Activated naive CD4-positive, alpha-beta T cell treated with anti-CD3 and anti-CD28 coated beads, Interleukin-2, amount 50 U/mL, for 24 hours (primary cell): ENCODE results near the gene POC5.
"Not testable (repeated sequence)": the region's sequence is repeated elsewhere in the genome, so short reads cannot be mapped to it uniquely, and the experiment has no call there.

ENCODE experiments used
- H3K27ac Mint-ChIP-seq: one replicate; pipeline ENCODE4 v1.8.0; 2021; ENCODE audit warnings: mild to moderate bottlenecking, mixed read lengths
- H3K27me3 Mint-ChIP-seq: one replicate; pipeline ENCODE4 v1.8.0; 2021; ENCODE audit warnings: mixed read lengths
- H3K36me3 Mint-ChIP-seq: one replicate; pipeline ENCODE4 v1.8.0; 2021; ENCODE audit warnings: mixed read lengths
- H3K4me1 Mint-ChIP-seq: one replicate; pipeline ENCODE4 v1.8.0; 2021; ENCODE audit warnings: mixed read lengths
- H3K4me3 Mint-ChIP-seq: one replicate; pipeline ENCODE4 v1.8.0; 2021; ENCODE audit warnings: mild to moderate bottlenecking, mixed read lengths
- H3K9me3 Mint-ChIP-seq: one replicate; pipeline ENCODE4 v1.8.0; 2021; ENCODE audit warnings: mixed read lengths

POC5 gene, protein sequence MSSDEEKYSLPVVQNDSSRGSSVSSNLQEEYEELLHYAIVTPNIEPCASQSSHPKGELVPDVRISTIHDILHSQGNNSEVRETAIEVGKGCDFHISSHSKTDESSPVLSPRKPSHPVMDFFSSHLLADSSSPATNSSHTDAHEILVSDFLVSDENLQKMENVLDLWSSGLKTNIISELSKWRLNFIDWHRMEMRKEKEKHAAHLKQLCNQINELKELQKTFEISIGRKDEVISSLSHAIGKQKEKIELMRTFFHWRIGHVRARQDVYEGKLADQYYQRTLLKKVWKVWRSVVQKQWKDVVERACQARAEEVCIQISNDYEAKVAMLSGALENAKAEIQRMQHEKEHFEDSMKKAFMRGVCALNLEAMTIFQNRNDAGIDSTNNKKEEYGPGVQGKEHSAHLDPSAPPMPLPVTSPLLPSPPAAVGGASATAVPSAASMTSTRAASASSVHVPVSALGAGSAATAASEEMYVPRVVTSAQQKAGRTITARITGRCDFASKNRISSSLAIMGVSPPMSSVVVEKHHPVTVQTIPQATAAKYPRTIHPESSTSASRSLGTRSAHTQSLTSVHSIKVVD

DNA sequence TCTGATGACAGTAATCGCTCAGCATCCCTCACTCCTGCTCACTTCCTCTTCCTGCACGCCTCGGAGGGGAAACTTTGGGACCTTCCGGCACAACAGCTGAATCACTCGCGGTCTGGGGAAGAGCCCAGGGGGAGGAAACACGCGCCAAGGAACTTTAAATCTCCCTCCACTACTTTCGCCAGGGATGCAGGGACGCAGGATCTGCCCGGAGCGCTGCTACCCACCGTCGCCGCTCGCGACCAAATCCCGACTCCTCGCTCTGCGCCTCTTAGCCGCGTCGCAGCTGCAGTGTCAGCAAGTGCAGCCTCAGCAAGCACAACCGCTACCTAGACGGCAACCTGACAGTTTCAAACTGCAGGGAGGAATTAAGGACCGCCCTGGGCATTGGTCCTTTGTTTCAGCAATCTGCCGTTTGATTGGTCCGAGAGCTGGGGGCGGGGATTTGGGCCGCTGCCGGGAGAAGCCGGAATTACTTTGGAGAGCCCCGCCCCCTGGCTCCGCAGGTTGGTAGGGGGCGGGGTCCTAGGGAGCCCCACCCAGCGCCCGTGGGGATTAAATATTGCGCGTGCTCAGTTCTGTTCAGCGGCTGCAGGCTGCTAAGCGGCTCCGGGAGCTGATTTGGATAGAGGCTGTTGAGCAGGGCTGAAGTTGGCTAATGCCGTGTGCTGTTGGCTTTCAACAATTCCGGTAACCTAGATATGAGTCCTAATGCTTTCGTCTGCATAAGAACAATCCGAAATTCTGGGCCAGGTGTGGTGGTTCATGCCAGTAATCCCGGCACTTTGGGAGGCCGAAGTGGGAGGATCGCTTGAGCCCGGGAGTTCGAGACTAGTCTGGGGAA is at the start of gene POC5:
TSS of gene POC5 (minus strand) at position 356 of the 841 bp plus-strand sequence. CDS start 4,500 bp downstream, outside the sequence.
- Mint-ChIP-seq H3K27ac (peak within 1 kb of the TSS; percentile 97), H3K27me3 (no peaks in the 10 kb centered on the region), H3K4me1 (peaks cover 37% of the 10 kb centered on the region), H3K36me3 (peaks cover 11% of the 10 kb centered on the region), H3K9me3 (no peaks in the 10 kb centered on the region), H3K4me3 (peak within 1 kb of the TSS; percentile 98)

GRCh38 chr5:75758116-75758515 is 40.9 kb upstream of the POC5 start:
- H3K9me3 Mint-ChIP-seq = no peaks in the 10 kb centered on the region
- no peak overlapping the region for H3K27ac Mint-ChIP-seq
- H3K4me3 Mint-ChIP-seq = no peak overlapping the region
- H3K36me3 Mint-ChIP-seq = no peaks in the 10 kb centered on the region
- H3K4me1 Mint-ChIP-seq = no peaks in the 10 kb centered on the region
- peaks cover 14% of the 10 kb centered on the region for H3K27me3 Mint-ChIP-seq

- Mint-ChIP-seq H3K36me3 (no peaks in the 10 kb centered on the region), H3K4me3 (no peak overlapping the region), H3K27me3 (peaks cover 11% of the 10 kb centered on the region), H3K9me3 (no peaks in the 10 kb centered on the region), H3K27ac (no peak overlapping the region), H3K4me1 (no peaks in the 10 kb centered on the region)
Observed at GRCh38 chr5:75756981-75757380, 39.7 kb upstream of the POC5 start.

- no peaks in the 10 kb centered on the region for H3K9me3 Mint-ChIP-seq
- no peak overlapping the region for H3K4me3 Mint-ChIP-seq
- no peaks in the 10 kb centered on the region for H3K4me1 Mint-ChIP-seq
- no peak overlapping the region for H3K27ac Mint-ChIP-seq
- no peaks in the 10 kb centered on the region for H3K36me3 Mint-ChIP-seq
- H3K27me3 Mint-ChIP-seq = peaks cover 14% of the 10 kb centered on the region
Observed at GRCh38 chr5:75756211-75756610, 39.0 kb upstream of the POC5 start.

DNA sequence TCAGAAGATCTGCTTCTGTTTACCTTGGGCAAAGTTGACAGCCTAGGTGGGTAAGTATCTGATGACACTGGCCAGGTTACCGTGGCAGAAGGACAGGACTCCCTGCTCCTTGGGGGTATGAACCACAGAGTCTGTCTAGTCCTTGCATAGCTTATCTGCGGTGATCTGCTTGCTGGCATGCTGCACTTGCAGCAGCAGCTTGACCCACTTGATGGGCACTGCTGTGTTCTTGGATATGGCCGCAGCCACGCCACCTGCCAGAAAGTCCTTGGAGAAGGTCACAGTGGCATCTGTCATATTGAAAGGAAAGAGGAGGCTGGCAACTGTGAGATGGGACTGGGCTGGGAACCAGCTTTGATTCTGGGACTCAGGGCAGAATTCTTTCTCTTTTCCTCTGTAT is 35.9 kb upstream of the POC5 start:
- H3K27me3 Mint-ChIP-seq = peaks cover 10% of the 10 kb centered on the region
- no peaks in the 10 kb centered on the region for H3K36me3 Mint-ChIP-seq
- H3K4me3 Mint-ChIP-seq = no peak overlapping the region
- no peaks in the 10 kb centered on the region for H3K4me1 Mint-ChIP-seq
- no peak overlapping the region for H3K27ac Mint-ChIP-seq
- no peaks in the 10 kb centered on the region for H3K9me3 Mint-ChIP-seq

GRCh38 chr5:75744355-75744754 is 27.1 kb upstream of the POC5 start:
- Mint-ChIP-seq H3K9me3 (peaks cover 5% of the 10 kb centered on the region), H3K4me1 (no peaks in the 10 kb centered on the region), H3K36me3 (no peaks in the 10 kb centered on the region), H3K27me3 (peaks cover 10% of the 10 kb centered on the region), H3K27ac (no peak overlapping the region), H3K4me3 (no peak overlapping the region)

DNA sequence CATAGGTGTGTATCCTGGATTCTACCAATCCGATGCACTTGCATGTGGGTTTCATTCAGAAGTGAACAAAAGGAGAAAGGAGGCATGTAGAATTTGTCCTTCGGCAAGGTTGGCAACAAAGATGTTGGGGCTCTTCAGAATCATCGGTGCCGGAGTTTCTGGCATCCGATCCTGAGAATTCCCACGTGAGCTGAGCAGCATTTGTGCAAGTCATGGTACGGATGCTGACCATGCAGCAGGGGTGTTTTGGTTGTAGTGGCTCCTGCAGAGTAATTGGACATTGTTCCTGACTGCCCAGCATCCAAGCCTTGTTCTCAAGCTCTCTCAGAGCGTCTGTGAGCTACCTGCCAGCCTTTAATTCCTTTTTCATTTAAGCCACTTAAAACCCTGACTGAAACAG is 19.0 kb upstream of the POC5 start:
- Mint-ChIP-seq H3K27me3 (peaks cover 12% of the 10 kb centered on the region), H3K4me3 (no peak overlapping the region), H3K27ac (no peak overlapping the region), H3K36me3 (no peaks in the 10 kb centered on the region), H3K4me1 (no peaks in the 10 kb centered on the region), H3K9me3 (peaks cover 5% of the 10 kb centered on the region)

- Mint-ChIP-seq H3K9me3 (no peaks in the 10 kb centered on the region), H3K4me1 (no peaks in the 10 kb centered on the region), H3K36me3 (no peaks in the 10 kb centered on the region), H3K27me3 (peaks cover 5% of the 10 kb centered on the region), H3K4me3 (no peak overlapping the region), H3K27ac (no peak overlapping the region)
Observed at GRCh38 chr5:75734913-75735789, 17.9 kb upstream of the POC5 start.

- Mint-ChIP-seq H3K4me1 (no peaks in the 10 kb centered on the region), H3K36me3 (no peaks in the 10 kb centered on the region), H3K4me3 (no peak overlapping the region), H3K27me3 (peaks cover 5% of the 10 kb centered on the region), H3K27ac (no peak overlapping the region), H3K9me3 (no peaks in the 10 kb centered on the region)
Observed at GRCh38 chr5:75733767-75734166, 16.5 kb upstream of the POC5 start.

GRCh38 chr5:75731515-75731914 is 14.3 kb upstream of the POC5 start:
- H3K27me3 Mint-ChIP-seq, H3K4me1 Mint-ChIP-seq, H3K27ac Mint-ChIP-seq, H3K4me3 Mint-ChIP-seq, H3K36me3 Mint-ChIP-seq, H3K9me3 Mint-ChIP-seq: not testable (repeated sequence)

- H3K4me3 Mint-ChIP-seq = no peak overlapping the region
Observed at GRCh38 chr5:75729321-75729720, 12.1 kb upstream of the POC5 start.

GRCh38 chr5:75727931-75728330 is 10.7 kb upstream of the POC5 start:
- Mint-ChIP-seq H3K36me3 (peaks cover 2% of the 10 kb centered on the region), H3K27me3 (peaks cover 2% of the 10 kb centered on the region), H3K9me3 (no peaks in the 10 kb centered on the region), H3K4me3 (no peak overlapping the region), H3K4me1 (no peaks in the 10 kb centered on the region), H3K27ac (no peak overlapping the region)

More at GRCh38 chr5:75729321-75729720, 12.1 kb upstream of the POC5 start:
- peaks cover 2% of the 10 kb centered on the region for H3K36me3 Mint-ChIP-seq
- no peaks in the 10 kb centered on the region for H3K4me1 Mint-ChIP-seq
- H3K27me3 Mint-ChIP-seq = peaks cover 4% of the 10 kb centered on the region
- H3K9me3 Mint-ChIP-seq = no peaks in the 10 kb centered on the region
- H3K27ac Mint-ChIP-seq = no peak overlapping the region

DNA sequence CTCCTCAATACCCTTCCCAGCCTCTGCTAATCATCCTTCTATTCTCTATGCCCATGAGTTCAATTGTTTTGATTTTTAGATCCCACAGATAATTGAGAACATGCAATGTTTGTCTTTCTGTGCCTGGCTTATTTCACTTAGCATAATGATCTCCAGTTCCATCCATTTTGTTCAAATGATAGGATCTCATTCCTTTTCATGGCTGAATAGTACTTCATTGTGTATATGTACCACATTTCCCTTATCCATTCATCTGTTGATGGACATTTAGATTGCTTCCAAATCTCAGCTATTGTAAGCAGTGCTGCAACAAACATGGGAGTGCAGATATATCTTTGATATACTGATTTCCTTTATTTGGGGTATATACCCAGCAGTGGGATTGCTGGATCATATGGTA is 9.0 kb upstream of the POC5 start:
- not testable (repeated sequence) for H3K27me3 Mint-ChIP-seq, H3K27ac Mint-ChIP-seq, H3K36me3 Mint-ChIP-seq, H3K9me3 Mint-ChIP-seq, H3K4me1 Mint-ChIP-seq, H3K4me3 Mint-ChIP-seq

DNA sequence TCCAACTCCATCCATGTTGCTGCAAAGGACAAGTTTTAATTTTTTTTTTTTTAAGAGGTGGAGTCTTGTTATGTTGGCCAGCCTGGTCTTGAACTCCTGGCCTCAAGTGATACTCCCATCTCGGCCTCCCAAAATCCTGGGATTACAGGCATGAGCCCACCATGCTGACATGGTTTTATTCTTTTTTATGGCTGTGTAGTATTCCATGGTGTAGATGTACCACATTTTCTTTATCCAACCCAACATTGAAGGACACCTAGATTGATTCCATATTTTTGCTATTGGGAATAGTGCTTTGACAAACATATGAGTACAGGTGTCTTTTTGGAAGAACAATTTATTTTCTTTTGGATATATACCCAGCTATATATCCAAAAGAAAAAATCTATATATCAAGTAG is 6.1 kb upstream of the POC5 start:
- H3K9me3 Mint-ChIP-seq = no peaks in the 10 kb centered on the region
- peaks cover 2% of the 10 kb centered on the region for H3K27me3 Mint-ChIP-seq
- peaks cover 2% of the 10 kb centered on the region for H3K36me3 Mint-ChIP-seq
- no peak overlapping the region for H3K27ac Mint-ChIP-seq
- no peak overlapping the region for H3K4me3 Mint-ChIP-seq
- H3K4me1 Mint-ChIP-seq = no peaks in the 10 kb centered on the region

DNA sequence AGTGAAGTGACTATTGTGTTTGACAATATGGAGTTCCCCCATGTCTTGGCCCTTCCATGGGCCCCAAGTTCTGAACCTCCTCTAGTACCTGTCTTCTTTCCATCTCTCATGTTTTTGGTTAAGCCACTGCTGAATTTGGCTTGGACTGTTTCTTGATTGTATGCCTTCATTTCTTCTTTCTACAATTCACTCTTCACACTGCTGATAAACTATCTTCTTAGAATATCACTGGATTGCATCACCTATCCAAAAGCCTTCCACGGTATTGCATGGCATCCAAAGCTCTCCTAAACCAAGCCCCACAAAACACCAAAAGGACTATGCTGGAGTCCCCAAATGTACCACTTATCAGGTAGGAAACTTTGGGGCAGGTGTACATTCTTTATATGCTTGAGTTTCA is 4.3 kb upstream of the POC5 start:
- H3K36me3 Mint-ChIP-seq = peaks cover 2% of the 10 kb centered on the region
- peaks cover 5% of the 10 kb centered on the region for H3K4me1 Mint-ChIP-seq
- no peak overlapping the region for H3K27ac Mint-ChIP-seq
- no peaks in the 10 kb centered on the region for H3K27me3 Mint-ChIP-seq
- H3K4me3 Mint-ChIP-seq = no peak overlapping the region
- H3K9me3 Mint-ChIP-seq = no peaks in the 10 kb centered on the region
